C4-2B (cell line): ENCODE measurements around the gene TLR4.

ENCODE experiments used
- H3K27ac ChIP-seq: fragments of 450-650 bp; 2 replicates; pipeline ENCODE4 v1.5.1; 2017
- CTCF ChIP-seq: fragments of 450-650 bp; conservative IDR thresholded peaks from 2 replicates; pipeline ENCODE4 v1.5.1; 2017; ENCODE audit warnings: mild to moderate bottlenecking
- ZFX ChIP-seq: fragments of 450-650 bp; IDR thresholded peaks from 2 replicates; pipeline ENCODE4 v1.6.1; 2017

The TLR4 gene

DNA sequence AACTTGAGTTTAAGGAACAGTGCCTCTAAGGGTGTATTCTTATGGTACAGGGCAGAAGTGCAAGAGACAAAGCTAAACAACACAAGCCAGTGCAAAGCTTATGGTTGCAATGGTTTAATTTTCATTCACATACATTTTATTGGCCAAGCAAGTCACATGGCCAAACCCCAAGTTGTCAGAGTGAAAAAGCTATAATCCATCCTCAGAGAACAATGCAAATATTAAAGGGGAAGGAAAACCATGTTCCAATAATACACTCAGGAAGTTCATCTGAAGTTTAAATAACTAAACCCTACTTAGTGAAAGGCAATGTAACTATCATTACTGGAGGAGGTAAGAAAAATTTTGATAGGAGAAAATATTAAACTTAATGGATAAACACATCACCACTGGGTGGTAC is 26.6 kb upstream of the TLR4 start:
- H3K27ac ChIP-seq, result no peak overlapping the region
- no peak for TF ChIP-seq CTCF
- no peak for TF ChIP-seq ZFX

DNA sequence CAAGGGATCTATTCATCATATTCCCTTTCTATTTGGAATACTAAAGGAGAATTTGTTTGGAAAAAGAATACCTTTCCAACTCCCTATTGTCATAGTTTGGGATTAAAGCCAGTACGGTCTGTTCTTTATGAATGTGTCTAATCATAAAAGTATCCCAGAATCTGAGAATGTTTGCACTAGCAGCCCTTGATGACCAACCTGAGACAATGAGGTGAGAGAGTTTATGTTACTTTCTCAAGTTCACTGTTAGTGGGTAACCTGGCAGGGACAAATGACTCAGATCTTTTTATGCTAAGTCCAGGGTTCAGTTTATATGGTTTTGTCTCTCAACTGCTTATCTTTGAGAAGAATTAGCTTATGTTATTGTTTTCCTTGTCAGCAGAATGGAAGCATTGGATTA is 25.3 kb upstream of the TLR4 start:
- TF ChIP-seq CTCF (no peak), ZFX (no peak)

DNA sequence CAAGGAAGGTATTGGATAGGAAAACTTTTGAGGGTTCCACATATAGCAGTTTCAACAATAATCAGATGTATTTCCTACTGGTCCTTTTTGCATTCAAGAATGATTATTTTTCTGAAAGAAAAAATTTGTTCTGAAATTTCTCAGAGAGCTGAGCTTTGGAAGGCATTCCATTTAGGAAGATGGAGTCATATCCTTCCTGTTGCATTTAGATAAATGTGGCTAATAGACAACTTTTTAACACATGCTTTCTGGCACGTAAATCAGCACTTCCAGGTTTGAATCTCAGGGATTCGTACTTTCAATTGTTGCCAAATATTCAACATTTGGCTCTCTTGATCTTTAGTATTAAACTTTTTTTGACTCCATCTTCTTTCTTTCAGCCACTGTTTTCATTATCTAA is 24.8 kb upstream of the TLR4 start:
- TF ChIP-seq ZFX, result no peak
- no peak for TF ChIP-seq CTCF
- H3K27ac ChIP-seq, result no peak overlapping the region

More for the DNA sequence above, 25.3 kb upstream of the TLR4 start:
- no peak overlapping the region for H3K27ac ChIP-seq

DNA sequence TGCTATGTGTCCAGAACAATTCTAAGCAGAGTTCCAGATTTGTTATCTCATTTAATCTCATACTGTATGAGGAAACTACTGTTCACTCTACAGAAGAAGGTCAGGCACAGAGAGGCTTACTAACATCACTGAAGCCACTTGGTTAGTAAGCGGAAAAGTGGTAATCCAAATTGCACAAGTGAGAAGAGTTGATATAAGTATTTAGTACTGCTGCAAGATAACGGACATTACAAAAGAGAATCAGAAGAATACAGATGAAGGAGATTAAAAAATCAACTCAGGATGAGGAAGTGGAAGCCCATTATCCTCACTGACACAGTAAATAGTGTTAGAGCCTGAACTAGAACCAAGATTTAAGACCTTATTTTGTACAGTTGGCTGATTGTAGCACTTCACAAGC is 22.3 kb upstream of the TLR4 start:
- no peak overlapping the region for H3K27ac ChIP-seq
- no peak for TF ChIP-seq CTCF
- TF ChIP-seq ZFX, result no peak

DNA sequence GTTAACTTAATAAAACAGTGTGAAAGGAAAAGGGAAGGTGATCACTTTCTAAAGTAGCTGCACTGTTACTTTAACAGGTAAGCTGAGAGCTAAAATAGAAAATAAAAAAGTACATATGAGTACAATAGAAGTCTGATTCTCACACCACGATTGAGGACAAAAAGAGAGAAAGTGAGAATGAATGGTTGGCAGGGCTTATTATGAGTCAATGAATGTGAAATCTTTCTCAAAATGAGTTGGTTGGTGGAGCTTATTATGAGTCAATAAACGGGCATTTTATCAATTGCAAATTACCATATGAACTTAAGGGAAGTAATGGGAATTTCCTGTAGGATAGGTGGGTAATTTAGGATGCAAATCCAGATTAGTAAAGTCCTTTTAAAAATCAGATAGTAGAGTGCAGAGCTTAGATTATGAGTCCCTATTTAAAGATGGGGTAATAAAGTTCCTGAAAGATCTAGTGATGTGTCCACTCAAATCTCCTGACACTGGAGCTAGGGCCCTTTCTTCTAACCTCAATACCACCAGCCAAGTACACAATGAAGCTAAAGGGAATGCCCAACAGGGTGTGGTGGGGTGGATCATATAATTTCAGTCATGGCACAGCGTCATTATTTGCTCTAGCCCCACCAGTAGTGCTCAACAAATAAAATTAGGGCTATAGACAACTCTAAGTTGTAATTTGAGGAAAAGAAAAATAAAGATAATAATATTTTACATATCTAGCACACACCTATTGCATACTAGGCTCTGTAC is 21.1 kb upstream of the TLR4 start:
- no peak for TF ChIP-seq CTCF
- TF ChIP-seq ZFX, result no peak
- no peak overlapping the region for H3K27ac ChIP-seq

- no peak overlapping the region for H3K27ac ChIP-seq
- TF ChIP-seq CTCF (no peak), ZFX (no peak)
Observed at GRCh38 chr9:117687532-117687931, 16.7 kb upstream of the TLR4 start.

DNA sequence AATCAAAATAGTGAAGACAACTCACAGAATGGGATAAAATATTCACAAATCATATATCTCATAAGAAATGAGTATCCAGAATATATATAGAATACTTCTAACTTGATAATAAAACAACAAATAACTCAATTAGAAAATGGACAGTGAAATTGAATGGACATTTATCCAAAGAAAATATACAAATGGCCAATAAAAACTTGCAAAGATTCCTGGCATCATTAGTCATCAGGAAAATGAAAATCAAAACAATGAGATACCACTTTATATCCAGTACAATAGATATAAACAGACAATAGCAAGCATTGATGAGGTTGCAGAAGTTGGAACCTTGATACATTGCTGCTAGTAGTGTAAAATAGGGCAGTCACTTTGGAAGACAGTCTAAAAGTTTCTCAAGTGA is 12.8 kb upstream of the TLR4 start:
- TF ChIP-seq CTCF, result no peak
- no peak for TF ChIP-seq ZFX
- H3K27ac ChIP-seq, result no peak overlapping the region
